Stimulated activated CD8-positive, alpha-beta memory T cell treated with anti-CD3 and anti-CD28 coated beads, Interleukin-2, amount 100 ng/mL, for 48 hours (primary cell): Measurements from ENCODE around the gene PCID2.
"Not testable (repeated sequence)": the region's sequence is repeated elsewhere in the genome, so short reads cannot be mapped to it uniquely, and the experiment has no call there.

ENCODE experiments used
- DNase-seq, 2 donors: peaks; one replicate each; pipeline ENCODE4 v3.0.0-alpha.2; 2020; ENCODE audit warnings: low read depth in 2 of 2

The PCID2 gene

DNA sequence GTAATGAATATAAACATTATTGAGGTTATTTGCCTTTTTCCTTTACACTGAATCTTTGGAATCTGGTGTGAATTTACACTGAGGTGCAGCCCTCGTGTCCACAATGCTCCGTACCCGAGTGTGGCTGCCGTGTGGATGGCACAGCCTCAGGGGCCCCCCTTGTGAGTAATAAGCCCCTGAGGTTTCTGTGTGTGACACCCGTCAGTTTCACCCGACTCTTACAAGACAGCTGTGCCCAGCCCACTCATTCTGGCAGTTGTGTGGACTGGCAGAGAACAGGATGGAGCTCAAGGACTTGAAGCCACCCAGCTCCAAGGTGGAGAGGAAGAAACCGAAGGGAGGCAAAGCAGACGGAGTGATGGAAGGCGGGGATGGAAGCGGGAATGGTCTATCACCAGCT lies 42.2 kb downstream of the PCID2 start:
- no peak for DNase-seq

DNA sequence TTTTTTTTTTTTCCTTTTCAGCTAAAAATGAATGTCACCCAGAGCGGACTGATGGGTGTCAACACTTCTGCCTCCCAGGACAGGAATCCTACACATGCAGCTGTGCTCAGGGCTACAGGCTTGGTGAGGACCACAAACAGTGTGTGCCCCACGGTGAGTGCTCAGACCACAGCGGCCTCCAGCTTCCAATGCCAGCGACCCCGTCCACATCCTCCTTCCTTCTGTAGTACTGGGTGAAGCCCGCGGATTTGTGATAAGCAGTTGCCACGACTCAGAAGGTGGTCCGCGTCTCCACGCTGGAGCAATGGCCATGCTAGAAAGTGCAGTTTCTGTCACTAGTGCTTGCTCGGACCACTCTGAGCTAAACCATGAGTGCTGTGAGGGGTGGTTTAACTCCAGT lies 44.0 kb downstream of the PCID2 start:
- no peak for DNase-seq

DNA sequence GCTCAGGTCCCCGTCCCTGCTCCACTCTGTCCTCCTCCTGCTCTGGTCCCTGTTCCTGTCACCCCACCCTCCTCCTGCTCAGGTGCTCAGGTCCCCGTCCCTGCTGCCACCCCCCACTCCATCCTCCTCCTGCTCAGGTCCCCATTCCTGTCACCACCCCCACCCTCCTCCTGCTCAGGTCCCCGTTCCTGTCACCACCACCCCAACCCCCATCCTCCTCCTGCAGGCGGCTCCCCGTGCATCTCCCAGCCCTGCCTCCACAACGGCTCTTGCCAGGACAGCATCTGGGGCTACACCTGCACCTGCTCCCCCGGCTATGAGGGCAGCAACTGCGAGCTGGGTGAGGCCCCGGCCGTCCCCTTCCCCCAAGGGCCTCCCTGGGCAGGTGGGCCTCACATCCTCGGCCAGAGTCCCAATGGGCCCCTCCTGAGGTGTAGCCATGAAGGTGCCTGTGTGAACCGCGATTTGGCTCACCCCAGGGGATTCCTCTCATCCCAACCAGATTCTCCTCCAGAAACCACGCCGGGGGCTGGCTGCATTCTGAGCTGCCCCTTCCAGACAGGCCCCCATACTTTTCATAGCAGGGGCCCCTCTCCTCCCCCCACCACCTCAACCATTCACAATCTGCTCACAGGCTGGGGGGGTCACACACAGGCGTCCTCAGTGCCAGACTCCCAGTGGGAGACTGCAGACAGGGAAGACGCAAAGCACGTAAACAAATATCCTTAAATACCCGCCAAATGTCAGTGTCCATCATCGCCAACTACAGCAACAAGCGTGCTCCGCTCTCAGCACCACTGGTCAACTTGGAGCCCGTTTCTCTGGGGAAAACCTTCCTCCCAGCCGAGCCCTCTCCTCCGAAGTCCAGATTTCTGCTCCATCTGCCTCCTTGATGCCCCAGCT lies 45.4 kb downstream of the PCID2 start:
- no peak for DNase-seq

DNA sequence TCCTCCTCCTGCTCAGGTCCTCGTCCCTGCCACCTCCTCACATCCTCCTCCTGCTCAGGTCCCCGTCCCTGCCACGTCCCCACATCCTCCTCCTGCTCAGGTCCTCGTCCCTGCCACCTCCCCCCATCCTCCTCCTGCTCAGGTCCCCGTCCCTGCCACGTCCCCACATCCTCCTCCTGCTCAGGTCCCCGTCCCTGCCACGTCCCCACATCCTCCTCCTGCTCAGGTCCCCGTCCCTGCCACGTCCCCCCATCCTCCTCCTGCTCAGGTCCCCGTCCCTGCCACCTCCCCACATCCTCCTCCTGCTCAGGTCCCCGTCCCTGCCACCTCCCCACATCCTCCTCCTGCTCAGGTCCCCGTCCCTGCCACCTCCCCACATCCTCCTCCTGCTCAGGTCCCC lies 46.5 kb downstream of the PCID2 start:
- not testable (repeated sequence) for DNase-seq

DNA sequence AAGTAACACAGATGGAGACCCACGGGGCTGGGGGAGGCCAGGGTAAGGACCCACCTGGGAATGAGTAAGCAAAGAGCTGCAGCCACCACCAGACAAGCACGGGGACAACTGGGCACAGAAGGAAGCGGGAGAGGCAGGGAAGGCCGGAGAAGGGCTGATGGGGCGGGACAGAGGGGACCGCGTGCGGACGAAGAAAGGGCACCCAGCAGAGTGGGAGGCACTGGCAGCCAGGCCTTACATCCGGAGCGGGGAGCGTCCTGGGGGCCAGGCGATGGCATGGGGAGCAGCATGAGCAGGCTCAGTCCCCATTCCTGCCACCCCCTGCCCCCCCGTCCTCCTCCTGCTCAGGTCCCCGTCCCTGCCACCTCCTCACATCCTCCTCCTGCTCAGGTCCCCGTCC lies 47.0 kb downstream of the PCID2 start:
- no peak for DNase-seq

DNA sequence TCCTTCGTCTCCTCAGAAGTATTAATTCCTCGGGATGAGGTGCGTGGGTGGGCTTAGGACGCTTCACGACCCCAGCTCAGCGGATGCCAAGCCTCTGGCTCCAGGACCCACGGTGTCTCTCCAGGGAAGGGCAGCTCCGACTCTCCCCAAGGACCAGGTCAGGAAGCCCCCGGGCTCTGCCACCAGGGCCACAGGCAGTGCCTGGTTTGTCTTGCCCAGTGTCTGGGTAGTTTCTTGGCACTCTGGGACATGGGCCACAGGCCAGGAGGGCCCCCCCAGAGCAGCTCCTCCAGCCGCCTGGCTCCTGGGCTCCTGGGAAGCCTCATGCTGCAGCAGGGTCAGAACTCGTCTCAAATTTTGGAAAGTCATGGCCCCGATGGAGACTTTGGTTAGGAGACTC lies 47.5 kb downstream of the PCID2 start:
- DNase-seq: no peak

DNA sequence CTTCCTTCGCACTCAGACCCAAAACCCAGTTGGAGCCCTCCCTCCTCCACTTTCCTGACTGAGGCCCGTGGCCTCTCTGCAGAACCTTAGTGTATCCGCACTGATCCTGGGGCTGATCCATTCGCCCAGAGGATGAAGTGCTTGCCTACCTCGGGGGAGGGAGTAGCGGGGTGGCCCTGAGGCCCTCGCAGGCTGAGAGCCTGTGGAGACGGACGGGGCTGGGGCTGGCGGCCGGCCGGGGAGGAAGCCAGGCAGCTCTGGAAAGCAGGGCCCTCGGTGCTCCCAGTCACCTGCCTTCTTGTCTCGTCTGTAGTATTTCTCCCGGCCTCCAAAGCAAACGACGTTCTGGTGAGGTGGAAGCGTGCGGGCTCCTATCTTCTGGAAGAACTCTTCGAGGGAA lies 48.8 kb downstream of the PCID2 start:
- no peak for DNase-seq

DNA sequence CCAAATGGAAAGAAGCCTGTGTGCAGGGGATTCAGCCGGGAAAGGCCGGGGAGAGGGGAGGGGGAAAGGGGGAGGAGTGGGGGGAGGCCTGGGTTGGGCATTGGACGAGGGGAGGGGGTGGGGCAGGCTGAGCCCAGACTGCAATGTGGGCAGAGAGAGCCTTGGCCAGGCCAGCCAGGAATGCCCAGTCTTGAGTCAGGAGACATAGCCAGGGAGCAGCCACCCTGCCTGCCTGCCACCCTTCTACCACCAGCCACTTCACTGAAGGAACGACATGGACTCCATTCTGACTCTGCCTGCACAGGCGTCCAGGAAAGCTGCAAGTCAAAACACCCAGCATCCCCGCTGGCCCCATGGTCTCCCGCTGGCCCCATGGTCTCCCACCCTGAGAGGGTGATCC lies 49.5 kb downstream of the PCID2 start:
- DNase-seq: no peak

DNA sequence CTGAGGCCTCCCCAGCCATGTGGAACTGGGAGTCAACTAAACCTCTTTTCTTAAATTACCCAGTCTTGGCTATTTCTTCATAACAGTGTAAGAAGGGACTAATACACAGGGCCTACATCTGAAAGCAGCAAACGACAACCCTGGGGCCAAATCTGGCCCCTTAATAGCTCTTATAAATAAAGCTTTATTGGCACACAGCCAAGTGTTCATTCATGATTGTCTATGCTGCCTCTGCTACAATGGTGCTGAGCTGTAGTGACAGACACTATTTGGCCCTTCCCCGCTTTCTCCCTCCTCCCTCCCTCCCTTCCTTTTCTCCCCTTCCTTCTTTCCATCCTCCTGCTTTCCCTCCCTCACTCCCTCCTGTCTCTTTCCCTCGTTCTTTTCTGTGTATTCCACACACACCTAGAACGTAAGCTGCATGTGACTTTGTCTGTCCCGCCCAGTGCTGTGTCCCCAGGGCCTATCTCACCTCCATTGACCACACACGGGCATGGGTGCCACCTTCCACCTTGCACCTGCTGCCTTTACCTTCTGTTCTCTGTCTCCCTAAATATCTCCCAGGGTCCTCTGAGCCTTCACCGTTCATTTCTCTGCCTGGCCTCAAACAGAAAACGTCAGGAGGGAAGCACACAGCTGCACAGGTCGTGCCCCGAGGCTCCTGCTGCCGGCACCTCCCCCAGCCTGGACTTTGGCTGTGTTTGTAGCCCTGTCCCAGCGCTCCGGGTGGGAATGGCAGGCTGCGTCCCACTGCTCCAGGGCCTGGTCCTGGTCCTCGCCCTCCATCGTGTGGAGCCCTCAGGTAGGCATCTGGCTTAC lies 50.3 kb downstream of the PCID2 start, which contains the start of gene PROZ:
Gene PROZ, plus strand, starts transcription at position 720 of the 819 bp plus-strand sequence. Its CDS starts 13 bp downstream, at position 733.
- no peak for DNase-seq

DNA sequence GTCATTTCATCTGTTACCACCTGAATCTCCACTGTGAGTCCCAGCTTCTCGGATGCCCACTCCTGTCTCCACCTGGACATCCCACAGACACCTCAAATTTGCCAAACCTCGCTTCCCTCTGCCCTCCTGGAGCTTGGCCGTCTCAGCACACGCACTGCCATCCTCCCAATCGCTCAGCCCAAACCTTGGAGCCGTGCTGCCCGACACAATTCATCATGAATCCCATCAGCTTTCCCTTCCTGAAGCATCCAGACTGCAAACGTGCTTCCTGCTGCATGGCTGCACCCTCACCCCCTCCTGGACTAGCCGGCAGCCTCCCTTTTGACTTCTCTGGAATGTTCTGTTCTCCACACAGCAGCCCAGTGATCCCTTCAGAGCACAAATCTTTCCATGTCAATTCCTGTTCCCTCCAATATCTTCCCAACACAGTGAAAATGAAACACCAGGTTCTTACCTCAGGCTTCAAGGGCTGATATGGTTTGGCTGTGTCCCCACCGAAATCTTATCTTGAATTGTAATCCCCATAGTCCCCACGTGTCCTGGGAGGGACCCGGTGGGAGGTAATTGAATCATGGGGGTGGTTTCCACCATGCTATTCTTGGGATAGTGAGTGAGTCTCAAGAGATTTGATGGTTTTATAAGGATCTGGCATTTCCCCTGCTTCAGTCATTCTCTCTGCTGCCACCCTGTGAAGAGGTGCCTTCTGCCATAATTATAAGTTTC lies 51.1 kb downstream of the PCID2 start:
- DNase-seq: no peak

DNA sequence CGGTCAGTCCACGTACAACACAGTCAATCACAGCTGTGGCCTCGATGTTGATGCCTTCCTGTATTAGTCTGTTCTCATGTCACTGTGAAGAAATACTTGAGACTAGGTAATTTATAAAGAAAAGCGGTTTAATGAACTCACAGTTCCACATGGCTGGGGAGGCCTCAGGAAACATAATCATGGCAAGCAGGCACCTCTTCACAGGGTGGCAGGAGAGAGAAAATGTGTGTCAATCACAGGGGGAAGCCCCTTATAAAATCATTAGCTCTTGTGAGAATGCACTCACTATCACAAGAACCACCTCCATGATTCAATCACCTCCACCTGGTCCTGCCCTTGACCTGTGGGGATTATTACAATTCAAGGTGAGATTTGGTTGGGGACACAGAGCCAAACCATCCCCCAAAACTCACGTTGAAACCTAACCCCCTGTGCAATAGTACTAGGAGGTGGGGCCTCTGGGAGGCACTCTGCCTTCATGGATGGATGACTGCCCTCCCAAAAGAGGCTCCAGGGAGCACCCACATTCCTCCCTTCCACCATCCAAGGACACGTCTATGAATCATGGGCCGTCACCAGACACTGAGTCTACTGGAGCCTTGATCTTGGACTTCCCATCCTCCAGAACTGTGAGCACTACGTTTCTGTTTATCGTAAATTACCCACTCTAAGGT lies 52.4 kb downstream of the PCID2 start:
- DNase-seq: no peak

DNA sequence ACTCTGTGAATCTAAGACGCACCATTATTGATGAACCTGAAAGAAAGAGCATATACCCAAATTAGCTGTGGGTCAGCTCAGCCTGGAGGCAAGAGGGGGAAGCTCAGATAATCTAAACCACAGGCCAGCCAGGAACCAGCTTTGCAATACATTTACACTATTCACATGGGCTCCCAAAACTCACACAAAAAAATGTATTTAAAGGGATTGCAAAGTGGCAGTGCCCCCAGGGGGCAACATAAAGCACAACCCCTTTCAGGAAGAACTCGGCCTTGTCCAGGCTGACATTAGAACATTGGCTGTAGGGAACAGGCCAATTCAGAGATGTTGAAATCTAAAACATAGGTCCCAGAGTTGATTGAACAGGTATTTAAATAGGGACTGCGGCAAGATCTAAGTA lies 53.3 kb downstream of the PCID2 start:
- no peak for DNase-seq

DNA sequence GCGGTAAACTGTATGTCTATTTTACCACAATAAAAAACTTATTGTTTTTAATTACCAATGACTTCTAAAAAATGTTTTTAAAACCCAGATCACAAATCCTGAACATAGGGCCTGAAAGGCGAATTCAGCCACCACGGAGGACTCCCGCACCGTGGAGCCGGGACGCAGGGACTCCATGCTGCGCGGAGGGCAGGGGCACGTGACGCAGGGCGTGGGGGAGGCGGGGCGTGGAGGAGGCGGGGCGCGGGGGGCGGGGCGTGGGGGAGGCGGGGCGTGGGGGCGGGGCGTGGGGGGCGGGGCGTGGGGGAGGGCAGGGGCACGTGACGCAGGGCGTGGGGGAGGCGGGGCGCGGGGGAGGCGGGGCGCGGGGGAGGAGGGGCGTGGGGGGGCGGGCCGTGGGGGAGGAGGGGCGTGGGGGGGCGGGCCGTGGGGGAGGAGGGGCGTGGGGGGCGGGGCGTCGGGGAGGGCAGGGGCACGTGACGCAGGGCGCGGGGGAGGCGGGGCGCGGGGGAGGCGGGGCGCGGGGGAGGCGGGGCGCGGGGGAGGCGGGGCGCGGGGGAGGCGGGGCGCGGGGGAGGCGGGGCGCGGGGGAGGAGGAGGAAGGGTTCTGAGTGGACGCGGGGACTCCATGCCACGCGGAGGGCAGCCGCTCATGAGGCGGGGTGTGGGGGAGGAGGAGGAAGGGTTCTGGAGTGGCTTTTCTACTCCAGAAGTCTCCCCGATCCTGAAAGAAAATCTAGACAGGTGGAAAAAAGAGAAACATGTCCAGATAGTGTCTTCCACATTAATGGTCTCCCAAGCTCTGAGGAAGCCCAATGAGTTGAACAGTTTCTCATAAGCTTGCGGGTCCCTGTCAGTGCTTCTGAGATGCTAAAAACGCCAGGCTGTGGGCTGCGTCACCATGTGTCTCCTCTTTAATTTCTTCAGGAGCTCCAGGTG lies 54.4 kb downstream of the PCID2 start:
- peak in 1 of 2 donors; percentile 41 for DNase-seq

DNA sequence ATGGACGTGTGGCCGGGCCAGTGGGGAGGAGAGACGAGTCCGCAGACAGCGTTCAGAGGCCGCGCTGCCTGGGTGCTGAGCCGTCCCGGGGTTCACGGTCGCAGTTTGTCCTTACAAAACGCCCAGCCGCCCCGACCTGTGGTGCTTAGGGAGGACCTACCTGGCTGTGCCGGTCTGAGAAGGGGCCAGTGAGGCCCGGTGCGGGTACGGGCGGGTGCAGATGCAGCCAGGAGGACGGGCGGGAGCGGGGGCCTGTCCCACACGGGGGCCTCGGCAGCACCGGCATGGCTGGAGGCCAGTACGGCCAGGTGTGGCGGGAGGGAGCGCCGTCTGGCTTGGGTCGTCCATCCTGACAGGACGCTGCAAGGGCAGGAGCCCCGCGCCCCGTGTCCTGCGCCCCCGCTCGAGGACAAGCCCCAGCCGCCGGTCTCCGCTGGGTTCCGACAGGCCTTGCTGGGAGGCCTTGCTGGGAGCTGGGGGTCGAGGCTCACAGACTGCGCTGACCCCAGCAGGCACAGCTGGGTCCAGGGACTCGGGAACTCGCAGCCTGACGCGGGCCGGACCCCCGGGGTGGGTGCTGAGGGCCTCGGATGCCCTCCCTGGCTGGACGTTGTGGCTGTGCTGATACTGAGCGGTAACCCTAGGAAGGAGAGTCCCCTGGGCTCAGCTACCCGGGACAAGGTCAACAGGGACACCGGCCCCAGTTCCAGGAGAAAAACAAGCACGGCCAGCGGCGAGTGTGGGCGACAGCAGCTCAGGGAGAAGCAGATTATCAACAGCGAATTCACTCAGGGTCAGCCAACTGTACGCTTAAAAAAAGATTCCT lies 55.3 kb downstream of the PCID2 start:
- no peak for DNase-seq

DNA sequence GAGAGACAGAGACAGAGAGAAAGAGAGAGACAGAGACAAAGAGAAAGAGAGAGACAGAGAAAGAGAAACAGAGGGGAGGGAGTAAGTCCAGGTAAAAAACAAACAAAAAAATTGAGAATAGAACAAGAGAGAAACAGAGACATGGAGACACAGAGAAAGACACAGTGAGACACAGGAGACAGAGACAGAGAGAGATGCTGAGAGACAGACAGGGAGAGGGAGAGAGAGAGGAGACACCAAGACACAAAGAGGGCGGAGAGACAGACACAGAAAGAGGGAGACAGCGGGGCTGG lies 55.8 kb downstream of the PCID2 start:
- no peak for DNase-seq

DNA sequence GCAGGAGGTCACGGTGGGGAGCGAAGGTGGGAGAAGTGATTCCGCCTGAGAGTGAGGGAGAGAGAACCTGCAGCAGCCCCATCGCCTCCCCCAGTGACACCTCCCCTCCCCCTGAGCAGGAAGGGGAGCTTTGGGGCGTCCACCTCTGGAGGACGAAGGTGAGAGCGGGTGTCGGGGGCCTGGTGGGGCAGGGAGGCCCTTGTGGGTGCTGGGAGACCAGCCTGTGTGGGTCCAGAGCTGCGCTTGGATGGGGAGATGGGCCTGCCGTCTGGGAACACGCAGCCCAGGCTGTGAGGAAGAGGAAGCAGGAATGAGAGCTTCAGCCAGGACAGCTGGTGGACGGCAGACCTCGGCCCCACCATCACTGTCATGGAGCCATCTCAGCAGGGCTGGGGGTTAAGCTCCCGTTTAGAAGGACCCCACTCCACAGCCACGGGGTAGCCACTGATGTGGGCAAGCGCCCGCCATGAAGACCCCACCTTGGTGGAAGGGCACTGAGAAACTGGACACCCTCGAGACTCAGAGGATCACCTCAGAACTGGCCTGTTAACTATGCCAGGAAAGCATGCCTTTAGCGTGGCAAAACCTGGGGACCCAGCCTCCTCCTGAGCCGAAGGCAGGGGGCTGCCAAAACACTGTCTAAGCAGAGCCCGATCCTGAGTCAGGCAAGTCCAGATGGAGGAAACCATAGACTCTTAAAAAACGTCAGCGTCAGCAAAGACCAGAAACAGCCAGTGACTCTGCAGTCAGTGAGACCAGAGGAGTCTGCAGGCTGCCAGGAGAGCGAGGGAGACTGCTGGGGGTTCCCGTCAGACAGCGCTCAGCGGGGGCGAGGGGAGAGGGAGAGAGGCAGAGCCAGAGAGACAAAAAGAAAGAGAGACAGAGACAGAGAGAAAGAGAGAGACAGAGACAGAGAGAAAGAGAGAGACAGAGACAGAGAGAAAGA lies 56.5 kb downstream of the PCID2 start:
- DNase-seq: no peak

DNA sequence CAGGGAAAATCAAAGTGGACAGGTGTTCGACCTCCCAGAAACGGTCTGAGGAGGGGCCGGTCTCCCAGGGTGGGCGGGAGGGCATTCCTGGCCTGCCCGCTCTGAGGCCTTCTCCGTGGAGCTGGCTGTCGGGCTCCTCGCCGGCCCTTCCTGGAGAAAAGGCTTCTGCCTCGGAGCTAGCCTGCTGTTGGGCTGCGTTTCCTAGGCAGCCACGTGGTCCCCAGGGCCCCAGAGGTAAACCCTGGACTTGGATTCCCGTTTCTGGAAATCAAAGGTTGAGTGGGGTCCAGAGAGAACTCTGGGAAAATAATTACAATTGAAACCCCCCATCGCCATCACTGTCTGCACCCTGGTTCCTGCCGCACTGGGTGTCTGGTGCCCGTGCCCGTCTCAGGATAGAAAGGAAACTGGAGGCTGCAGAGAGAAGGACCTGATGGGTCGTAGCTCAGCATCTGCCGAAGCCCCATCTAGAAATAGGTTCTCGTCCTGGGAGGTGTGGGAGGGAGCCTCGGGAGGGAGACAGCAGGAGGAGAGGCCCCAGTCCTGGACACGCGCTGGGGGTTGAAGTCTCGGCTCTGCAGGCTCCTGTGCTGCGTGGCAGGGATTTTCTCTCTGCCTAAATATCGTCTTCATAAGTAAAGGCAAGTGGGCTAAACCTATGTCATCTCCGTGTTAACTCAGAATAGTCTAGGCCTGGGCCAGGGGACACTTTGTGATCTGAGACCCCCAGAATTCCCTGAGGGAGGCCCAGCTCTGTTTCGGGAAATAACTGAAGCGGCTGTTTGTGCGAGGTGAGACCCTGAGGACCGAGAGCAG lies 57.7 kb downstream of the PCID2 start:
- no peak for DNase-seq
